Gastroesophageal sphincter (tissue), 4 donors: ENCODE measurements around the gene JSRP1. TPM values are rescaled to one million over a fixed set of nuclear protein-coding genes. Genes with fewer than 3 reads are reported as not detected.

Experiments
- ATAC-seq: fragments of 150-250 bp; one replicate; pipeline ENCODE4 v1.9.1; 2016; ENCODE audit warnings: mild to moderate bottlenecking, moderate library complexity
- H3K27ac ChIP-seq, 4 donors: fragments of 200-600 bp; sonication (generic) in 3 of 4; 1 replicate in 3 of 4; 2 replicates in 1 of 4; pipeline ENCODE4 v1.5.1; 2016 to 2019
- H3K27me3 ChIP-seq: fragments of 200-600 bp; sonication (generic); one replicate; pipeline ENCODE4 v1.5.1; 2019
- H3K36me3 ChIP-seq, 2 donors: fragments of 200-600 bp; sonication (generic); one replicate each; pipeline ENCODE4 v1.5.1; 2019; ENCODE audit warnings: control low read depth in 1 of 2
- H3K4me1 ChIP-seq, 3 donors: fragments of 200-600 bp; sonication (generic); 1 replicate in 2 of 3; 2 replicates in 1 of 3; pipeline ENCODE4 v1.5.1; 2016 to 2019; ENCODE audit warnings: control low read depth in 2 of 3
- H3K4me3 ChIP-seq, 2 donors: fragments of 200-600 bp; sonication (generic); one replicate each; pipeline ENCODE4 v1.5.1; 2019; ENCODE audit warnings: mild to moderate bottlenecking in 1 of 2, moderate library complexity in 1 of 2
- H3K9me3 ChIP-seq, 3 donors: fragments of 200-600 bp; sonication (generic); one replicate each; pipeline ENCODE4 v1.5.1; 2017 to 2019; ENCODE audit warnings: control low read depth in 2 of 3
- CTCF ChIP-seq, 4 experiments: fragments of 200-600 bp in 2 of 4; fragments of 450-650 bp in 2 of 4; sonication (generic) in 1 of 4; IDR thresholded peaks; one replicate each; pipeline ENCODE4 v1.5.1; 2017 to 2019; ENCODE audit warnings: antibody characterized with exemption in 4 of 4, mild to moderate bottlenecking in 2 of 4, moderate library complexity in 2 of 4
- EP300 ChIP-seq: sonication (generic); formaldehyde crosslinking; IDR thresholded peaks from one replicate; pipeline ENCODE4 v1.6.1; 2017; ENCODE audit warnings: antibody characterized with exemption, mild to moderate bottlenecking
- POLR2A ChIP-seq, 2 donors: fragments of 450-650 bp; IDR thresholded peaks; one replicate each; pipeline ENCODE4 v1.6.1; 2017; ENCODE audit warnings: antibody characterized with exemption in 2 of 2, mild to moderate bottlenecking in 2 of 2, moderate library complexity in 1 of 2
- POLR2AphosphoS5 ChIP-seq: sonication (generic); formaldehyde crosslinking; IDR thresholded peaks from one replicate; pipeline ENCODE4 v1.6.1; 2017; ENCODE audit warnings: antibody characterized with exemption
- WGBS, 2 donors: methylation state at CpG; one replicate each; pipeline ENCODE4 v1.1.5; 2018; ENCODE audit warnings: low coverage in 1 of 2; 5-methylcytosine and 5-hydroxymethylcytosine counted together
- total RNA-seq, 4 donors: library from RNA; depleted of rRNA; stranded (reverse); fragments of >200 nt; gene quantifications; one replicate each; pipeline ENCODE4 v1.1.0, GENCODE V29; 2016

Gene JSRP1
- total RNA-seq, 4 donors from 2014 or later = 0.37 TPM; not detected in 3

DNA sequence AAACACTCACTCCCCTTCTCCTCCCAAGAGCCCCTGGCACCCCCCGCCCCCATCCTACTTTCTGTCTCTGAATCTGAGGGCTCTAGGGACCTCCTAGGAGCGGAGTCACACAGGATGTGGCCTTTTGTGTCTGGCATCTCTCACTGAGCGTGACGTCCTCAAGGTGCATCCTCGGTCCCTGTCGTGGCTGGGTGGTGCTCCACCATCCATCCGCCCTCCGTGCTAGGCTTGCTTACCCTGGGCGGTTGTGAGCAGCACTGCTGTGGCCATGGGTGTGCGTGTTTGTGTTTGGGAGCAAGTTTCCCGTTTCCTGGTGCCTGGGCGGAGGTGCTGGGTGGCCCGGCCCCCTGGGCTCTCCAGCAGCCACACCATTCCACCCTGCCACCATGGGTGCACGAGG, 32.3 kb downstream of the JSRP1 start:
- no peaks in the 10 kb centered on the region for H3K9me3 ChIP-seq
- peaks cover 0 to 99% of the 10 kb centered on the region in 2 donors for H3K36me3 ChIP-seq
- no peak for ATAC-seq
- H3K4me1 ChIP-seq = peaks cover 0 to 11% (median 0%) of the 10 kb centered on the region in 3 donors
- WGBS, 2 donors = 70 to 83% methylated on average over 2 to 10 of the region's 14 CpGs
- H3K27ac ChIP-seq = no peak overlapping the region
- no peaks in the 10 kb centered on the region for H3K27me3 ChIP-seq
- TF ChIP-seq CTCF (IDR thresholded peaks at IDR 0.05) (no peak), POLR2A (IDR thresholded peaks at IDR 0.05) (no peak), EP300 (no peak), POLR2AphosphoS5 (no peak)
- H3K4me3 ChIP-seq = no peak overlapping the region

DNA sequence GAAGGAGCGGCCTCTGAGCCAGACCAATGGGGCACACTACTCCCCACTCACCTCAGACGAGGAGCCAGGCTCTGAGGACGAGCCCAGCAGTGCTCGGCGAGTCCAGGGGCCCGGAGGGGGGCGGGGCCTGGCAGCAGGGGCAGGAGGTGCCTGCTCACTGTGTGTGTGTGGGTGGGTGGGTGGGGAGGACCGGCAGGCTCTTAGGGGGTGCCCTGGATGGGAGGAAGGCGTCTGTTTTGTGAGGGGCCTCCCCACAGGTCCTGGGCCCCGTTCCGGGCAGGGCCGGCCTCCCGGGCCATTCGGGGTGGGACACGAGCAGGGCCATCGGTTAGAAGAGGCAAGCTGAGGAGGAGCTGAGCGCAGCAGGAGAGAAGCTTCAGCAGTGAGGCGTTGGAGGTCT, 32.8 kb downstream of the JSRP1 start:
- peaks cover 0 to 11% (median 0%) of the 10 kb centered on the region in 3 donors for H3K4me1 ChIP-seq
- no peak overlapping the region for H3K4me3 ChIP-seq
- H3K9me3 ChIP-seq = no peaks in the 10 kb centered on the region
- H3K27ac ChIP-seq = no peak overlapping the region
- ATAC-seq = no peak
- TF ChIP-seq POLR2A (IDR thresholded peaks at IDR 0.05) (no peak), CTCF (IDR thresholded peaks at IDR 0.05) (no peak), EP300 (no peak), POLR2AphosphoS5 (no peak)
- no peaks in the 10 kb centered on the region for H3K27me3 ChIP-seq
- 90 to 100% methylated on average over 2 to 3 of the region's 18 CpGs for WGBS, 2 donors
- H3K36me3 ChIP-seq = peaks cover 0 to 99% of the 10 kb centered on the region in 2 donors

DNA sequence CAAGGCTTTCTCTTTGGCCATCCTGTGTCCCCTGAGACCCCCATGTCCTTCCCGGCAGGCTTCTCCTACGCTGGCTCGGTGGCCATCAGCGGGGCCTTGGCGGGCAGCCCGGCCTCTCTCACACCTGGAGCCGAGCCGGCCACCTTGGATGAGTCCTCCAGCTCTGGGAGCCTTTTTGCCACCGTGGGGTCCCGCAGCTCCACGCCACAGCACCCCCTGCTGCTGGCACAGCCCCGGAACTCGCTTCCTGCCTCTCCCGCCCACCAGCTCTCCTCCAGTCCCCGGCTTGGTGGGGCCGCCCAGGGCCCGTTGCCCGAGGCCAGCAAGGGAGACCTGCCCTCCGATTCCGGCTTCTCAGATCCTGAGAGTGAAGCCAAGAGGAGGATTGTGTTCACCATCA, 34.3 kb downstream of the JSRP1 start:
- Histone ChIP-seq H3K36me3 (peaks cover 0 to 99% of the 10 kb centered on the region in 2 donors), H3K4me3 (no peak overlapping the region), H3K27me3 (no peaks in the 10 kb centered on the region), H3K4me1 (peaks cover 0 to 11% (median 0%) of the 10 kb centered on the region in 3 donors), H3K9me3 (no peaks in the 10 kb centered on the region), H3K27ac (peak overlapping the region in 1 of 4 donors; percentile 53)
- TF ChIP-seq EP300 = no peak
- peak in 3 of 4 experiments; percentile 20 to 47 (median 26) for TF ChIP-seq CTCF (IDR thresholded peaks at IDR 0.05)
- WGBS, 2 donors = 93% methylated on average over 3 of the region's 20 CpGs; no CpG with 5 or more reads in 1 of the 2 donors
- ATAC-seq = peak; percentile 26

DNA sequence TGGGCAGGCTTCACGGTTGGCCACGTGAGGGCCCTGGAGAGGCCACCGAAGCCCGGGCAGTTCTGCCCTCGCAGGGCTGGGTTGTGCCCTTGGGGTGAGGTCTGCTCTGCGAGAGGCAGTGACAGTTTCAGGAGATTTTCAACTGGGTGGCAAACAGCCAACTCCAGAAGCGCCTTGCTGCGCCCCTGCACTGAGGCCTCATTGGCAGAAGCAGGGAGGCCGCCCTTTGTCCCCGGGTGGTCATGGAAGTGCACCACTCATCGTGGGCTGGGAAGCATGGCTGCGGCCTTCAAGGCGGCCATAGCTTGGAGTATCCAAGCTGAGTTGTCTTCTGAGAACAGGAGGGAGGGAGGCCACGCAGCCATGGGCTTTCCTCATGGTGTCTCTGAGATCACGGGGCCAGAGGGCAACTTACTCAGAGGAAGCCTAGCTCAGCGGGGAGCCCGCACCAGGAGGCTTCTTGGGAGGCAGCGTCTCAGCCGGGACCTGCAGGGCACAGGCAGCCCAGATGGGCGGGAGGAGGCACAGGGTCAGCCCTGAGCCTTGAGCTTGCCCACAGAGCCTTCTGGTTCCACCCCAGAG, 34.9 kb downstream of the JSRP1 start:
- Histone ChIP-seq H3K4me1 (peaks cover 0 to 11% (median 0%) of the 10 kb centered on the region in 3 donors), H3K27me3 (no peaks in the 10 kb centered on the region), H3K36me3 (peaks cover 0 to 99% of the 10 kb centered on the region in 2 donors), H3K27ac (peak overlapping the region in 1 of 4 donors; percentile 53), H3K9me3 (no peaks in the 10 kb centered on the region), H3K4me3 (no peak overlapping the region)
- ATAC-seq = peak; percentile 6
- TF ChIP-seq EP300 = no peak
- no peak for TF ChIP-seq CTCF (IDR thresholded peaks at IDR 0.05)
- no peak for TF ChIP-seq POLR2A (IDR thresholded peaks at IDR 0.05)
- no peak for TF ChIP-seq POLR2AphosphoS5
- 70 to 89% methylated on average over 3 of the region's 20 CpGs for WGBS, 2 donors

- peaks cover 0 to 99% of the 10 kb centered on the region in 2 donors for H3K36me3 ChIP-seq
- no peak for ATAC-seq
Measured at GRCh38 chr19:2219726-2220125, 36.5 kb downstream of the JSRP1 start.

More at GRCh38 chr19:2219726-2220125, 36.5 kb downstream of the JSRP1 start:
- Histone ChIP-seq H3K9me3 (no peaks in the 10 kb centered on the region), H3K4me3 (no peak overlapping the region), H3K27ac (no peak overlapping the region), H3K27me3 (no peaks in the 10 kb centered on the region), H3K4me1 (peaks cover 0 to 11% (median 0%) of the 10 kb centered on the region in 3 donors)
- TF ChIP-seq POLR2A (IDR thresholded peaks at IDR 0.05) (no peak), CTCF (IDR thresholded peaks at IDR 0.05) (no peak), EP300 (no peak)
- WGBS, 2 donors = 93 to 100% methylated on average over 3 to 5 of the region's 21 CpGs
